Nephron (organoid): Measurements from ENCODE around the gene DLX1.
"Not testable (repeated sequence)": the region's sequence is repeated elsewhere in the genome, so short reads cannot be mapped to it uniquely, and the experiment has no call there.

Source experiments
- H3K27ac Mint-ChIP-seq, 3 experiments: 2 replicates each; pipeline ENCODE4 v1.8.0; 2020; ENCODE audit warnings: mixed read lengths in 3 of 3, mild to moderate bottlenecking in 2 of 3, moderate library complexity in 1 of 3
- H3K27me3 Mint-ChIP-seq: 2 replicates; pipeline ENCODE4 v1.8.0; 2021; ENCODE audit warnings: low read depth, mild to moderate bottlenecking, moderate library complexity, mixed read lengths
- H3K36me3 Mint-ChIP-seq: 2 replicates; pipeline ENCODE4 v1.8.0; 2020; ENCODE audit warnings: low read depth, mixed read lengths
- H3K4me1 Mint-ChIP-seq: 2 replicates; pipeline ENCODE4 v1.8.0; 2020; ENCODE audit warnings: mixed read lengths
- H3K4me3 Mint-ChIP-seq, 3 experiments: 2 replicates each; pipeline ENCODE4 v1.8.0; 2020; ENCODE audit warnings: mild to moderate bottlenecking in 3 of 3, mixed read lengths in 3 of 3, moderate library complexity in 2 of 3
- H3K9me3 Mint-ChIP-seq: 2 replicates; pipeline ENCODE4 v1.8.0; 2020; ENCODE audit warnings: mixed read lengths
- CTCF ChIP-seq, 3 experiments: fragments of 200-600 bp; sonication (generic); IDR thresholded peaks; one replicate each; pipeline ENCODE4 v1.5.0; 2021; ENCODE audit warnings: antibody characterized with exemption in 3 of 3; ENCODE audit not compliant: unreplicated experiment in 3 of 3

DLX1 gene

GRCh38 chr2:172131713-172132555, 46.6 kb downstream of the DLX1 start:
- Mint-ChIP-seq H3K27me3 (peaks cover 5% of the 10 kb centered on the region), H3K4me3 (no peak overlapping the region), H3K36me3 (no peaks in the 10 kb centered on the region), H3K9me3 (peaks cover 7% of the 10 kb centered on the region), H3K27ac (no peak overlapping the region), H3K4me1 (no peaks in the 10 kb centered on the region)
- no peak for TF ChIP-seq CTCF (IDR thresholded peaks at IDR 0.05; ENCODE audit: unreplicated experiment in 3 of 3)

- H3K9me3 Mint-ChIP-seq, result peaks cover 10% of the 10 kb centered on the region
- no peaks in the 10 kb centered on the region for H3K4me1 Mint-ChIP-seq
- no peaks in the 10 kb centered on the region for H3K36me3 Mint-ChIP-seq
- peaks cover 5% of the 10 kb centered on the region for H3K27me3 Mint-ChIP-seq
- no peak overlapping the region for H3K4me3 Mint-ChIP-seq
- no peak for TF ChIP-seq CTCF (IDR thresholded peaks at IDR 0.05; ENCODE audit: unreplicated experiment in 3 of 3)
- no peak overlapping the region for H3K27ac Mint-ChIP-seq
Observed at GRCh38 chr2:172134270-172134669, 49.0 kb downstream of the DLX1 start.

GRCh38 chr2:172135446-172135845, 50.1 kb downstream of the DLX1 start:
- H3K9me3 Mint-ChIP-seq, result peaks cover 6% of the 10 kb centered on the region
- H3K4me3 Mint-ChIP-seq, result no peak overlapping the region
- H3K36me3 Mint-ChIP-seq, result no peaks in the 10 kb centered on the region
- no peak for TF ChIP-seq CTCF (IDR thresholded peaks at IDR 0.05; ENCODE audit: unreplicated experiment in 3 of 3)
- H3K27ac Mint-ChIP-seq, result no peak overlapping the region
- H3K4me1 Mint-ChIP-seq, result no peaks in the 10 kb centered on the region
- H3K27me3 Mint-ChIP-seq, result no peaks in the 10 kb centered on the region

- Mint-ChIP-seq H3K4me3 (no peak overlapping the region), H3K9me3 (peaks cover 7% of the 10 kb centered on the region), H3K27ac (no peak overlapping the region), H3K27me3 (no peaks in the 10 kb centered on the region), H3K4me1 (no peaks in the 10 kb centered on the region), H3K36me3 (no peaks in the 10 kb centered on the region)
- TF ChIP-seq CTCF (IDR thresholded peaks at IDR 0.05; ENCODE audit: unreplicated experiment in 3 of 3), result no peak
Observed at GRCh38 chr2:172137109-172137508, 51.8 kb downstream of the DLX1 start.

- no peak for TF ChIP-seq CTCF (IDR thresholded peaks at IDR 0.05; ENCODE audit: unreplicated experiment in 3 of 3)
- no peak overlapping the region for H3K27ac Mint-ChIP-seq
- H3K27me3 Mint-ChIP-seq, result no peaks in the 10 kb centered on the region
- no peak overlapping the region for H3K4me3 Mint-ChIP-seq
- H3K9me3 Mint-ChIP-seq, result peaks cover 10% of the 10 kb centered on the region
- no peaks in the 10 kb centered on the region for H3K4me1 Mint-ChIP-seq
- no peaks in the 10 kb centered on the region for H3K36me3 Mint-ChIP-seq
Observed at GRCh38 chr2:172137943-172138342, 52.6 kb downstream of the DLX1 start.

GRCh38 chr2:172138727-172139126, 53.4 kb downstream of the DLX1 start:
- H3K27ac Mint-ChIP-seq, H3K9me3 Mint-ChIP-seq: not testable (repeated sequence)

More at GRCh38 chr2:172138727-172139126, 53.4 kb downstream of the DLX1 start:
- not testable (repeated sequence) for H3K4me3 Mint-ChIP-seq, H3K4me1 Mint-ChIP-seq, H3K36me3 Mint-ChIP-seq, H3K27me3 Mint-ChIP-seq
